ENCODE data around the gene PRRC2A.

DNA sequence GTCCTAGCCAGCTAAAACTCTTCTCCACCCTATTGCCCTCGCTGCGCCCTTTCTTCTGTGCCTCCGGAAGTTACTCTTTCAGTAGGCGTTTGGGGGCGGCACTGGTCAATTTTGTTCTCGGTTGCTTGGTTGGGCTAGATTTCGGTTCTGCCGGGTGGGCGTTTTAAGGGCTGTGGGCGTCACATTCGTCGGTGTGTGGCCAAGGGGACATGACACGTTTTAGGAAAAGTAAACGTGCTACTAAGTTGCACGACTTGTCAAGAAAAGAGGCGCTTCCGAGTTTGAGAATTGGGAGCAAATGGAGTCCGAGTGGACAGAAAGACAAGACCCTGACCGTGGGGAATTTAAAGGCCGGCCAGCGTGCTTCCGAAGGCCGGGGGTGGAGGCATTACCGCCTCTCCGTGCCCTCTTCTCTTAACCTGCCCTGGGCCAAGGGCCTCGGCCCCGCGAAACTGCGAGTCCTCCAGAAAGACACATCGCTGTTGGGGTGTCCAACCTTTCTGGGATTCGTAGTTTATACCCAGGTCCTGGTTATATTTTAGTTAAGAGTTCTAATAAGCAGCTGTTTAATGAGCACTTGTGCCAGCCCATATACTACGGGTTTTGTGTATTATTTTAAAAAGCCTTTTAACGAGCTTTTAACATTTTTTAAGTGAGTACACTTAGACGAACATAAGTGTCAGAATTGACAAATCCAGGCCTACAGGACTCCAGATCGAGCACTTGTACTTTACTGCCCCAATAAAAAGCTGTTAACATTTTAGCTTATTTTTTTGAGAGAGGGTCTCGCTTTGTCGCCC is 32.6 kb downstream of the PRRC2A start:
- TF ChIP-seq, protein P1, sequence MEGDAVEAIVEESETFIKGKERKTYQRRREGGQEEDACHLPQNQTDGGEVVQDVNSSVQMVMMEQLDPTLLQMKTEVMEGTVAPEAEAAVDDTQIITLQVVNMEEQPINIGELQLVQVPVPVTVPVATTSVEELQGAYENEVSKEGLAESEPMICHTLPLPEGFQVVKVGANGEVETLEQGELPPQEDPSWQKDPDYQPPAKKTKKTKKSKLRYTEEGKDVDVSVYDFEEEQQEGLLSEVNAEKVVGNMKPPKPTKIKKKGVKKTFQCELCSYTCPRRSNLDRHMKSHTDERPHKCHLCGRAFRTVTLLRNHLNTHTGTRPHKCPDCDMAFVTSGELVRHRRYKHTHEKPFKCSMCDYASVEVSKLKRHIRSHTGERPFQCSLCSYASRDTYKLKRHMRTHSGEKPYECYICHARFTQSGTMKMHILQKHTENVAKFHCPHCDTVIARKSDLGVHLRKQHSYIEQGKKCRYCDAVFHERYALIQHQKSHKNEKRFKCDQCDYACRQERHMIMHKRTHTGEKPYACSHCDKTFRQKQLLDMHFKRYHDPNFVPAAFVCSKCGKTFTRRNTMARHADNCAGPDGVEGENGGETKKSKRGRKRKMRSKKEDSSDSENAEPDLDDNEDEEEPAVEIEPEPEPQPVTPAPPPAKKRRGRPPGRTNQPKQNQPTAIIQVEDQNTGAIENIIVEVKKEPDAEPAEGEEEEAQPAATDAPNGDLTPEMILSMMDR (IDR thresholded peaks at IDR 0.05; ENCODE audit: low read length) = no peak
- TF ChIP-seq EZH2 (optimal IDR thresholded peaks at IDR 0.05; ENCODE audit: low read depth, low read length) = no peak
